MM.1S (cell line): ENCODE data around the gene ACOT13.

ENCODE experiments used
- CTCF ChIP-seq: fragments of 300-600 bp; sonication (generic); IDR thresholded peaks from 2 replicates; pipeline ENCODE4 v1.5.1; 2016; ENCODE audit warnings: antibody characterized with exemption, low read length, mixed read lengths
- EZH2 ChIP-seq: fragments of 300-600 bp; sonication (generic); optimal IDR thresholded peaks from 2 replicates; pipeline ENCODE3; 2017; ENCODE audit warnings: low read depth, mild to moderate bottlenecking, antibody characterized with exemption, low read length, mixed read lengths
- EZH2phosphoT487 ChIP-seq: fragments of 300-600 bp; sonication (generic); IDR thresholded peaks from 2 replicates; pipeline ENCODE4 v1.6.1; 2018; ENCODE audit warnings: antibody characterized with exemption, low read length

DNA sequence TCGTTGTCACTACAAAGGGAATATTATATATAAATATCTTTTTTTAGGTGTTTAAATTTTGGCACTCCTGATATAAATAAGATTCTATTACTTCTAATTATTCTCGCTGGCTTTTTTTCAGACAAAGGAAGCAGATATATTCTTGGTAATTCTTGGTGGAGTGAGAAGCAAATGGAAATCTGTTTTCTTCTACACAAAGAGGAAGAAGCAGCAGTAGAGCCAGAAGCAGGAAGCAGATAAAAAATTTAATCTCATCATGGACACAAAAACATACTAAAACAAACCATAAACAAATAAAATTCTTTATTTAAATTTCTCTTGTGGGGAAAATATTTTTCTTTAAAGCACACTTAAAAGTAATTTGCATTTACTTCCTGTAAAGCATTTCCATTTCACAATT lies 17.2 kb upstream of the ACOT13 start:
- TF ChIP-seq CTCF (no peak), EZH2 (no peak), EZH2phosphoT487 (no peak)
